HG03095 (cell line): ENCODE data around the gene PALLD.
"Not testable (repeated sequence)": the region's sequence is repeated elsewhere in the genome, so short reads cannot be mapped to it uniquely, and the experiment has no call there.

Source experiments
- ATAC-seq: cut with Tn5 transposase; IDR thresholded peaks from one replicate; pipeline ENCODE4 v1.9.1; 2021; ENCODE audit warnings: moderate library complexity; ENCODE audit not compliant: unreplicated experiment

Gene PALLD

GRCh38 chr4:168917138-168917779 is 420.4 kb downstream of the PALLD start:
- ATAC-seq: no peak

- ATAC-seq: no peak
Measured at GRCh38 chr4:168919706-168920324, 423.0 kb downstream of the PALLD start.

- ATAC-seq: no peak
Measured at GRCh38 chr4:168920441-168921065, 423.7 kb downstream of the PALLD start.

DNA sequence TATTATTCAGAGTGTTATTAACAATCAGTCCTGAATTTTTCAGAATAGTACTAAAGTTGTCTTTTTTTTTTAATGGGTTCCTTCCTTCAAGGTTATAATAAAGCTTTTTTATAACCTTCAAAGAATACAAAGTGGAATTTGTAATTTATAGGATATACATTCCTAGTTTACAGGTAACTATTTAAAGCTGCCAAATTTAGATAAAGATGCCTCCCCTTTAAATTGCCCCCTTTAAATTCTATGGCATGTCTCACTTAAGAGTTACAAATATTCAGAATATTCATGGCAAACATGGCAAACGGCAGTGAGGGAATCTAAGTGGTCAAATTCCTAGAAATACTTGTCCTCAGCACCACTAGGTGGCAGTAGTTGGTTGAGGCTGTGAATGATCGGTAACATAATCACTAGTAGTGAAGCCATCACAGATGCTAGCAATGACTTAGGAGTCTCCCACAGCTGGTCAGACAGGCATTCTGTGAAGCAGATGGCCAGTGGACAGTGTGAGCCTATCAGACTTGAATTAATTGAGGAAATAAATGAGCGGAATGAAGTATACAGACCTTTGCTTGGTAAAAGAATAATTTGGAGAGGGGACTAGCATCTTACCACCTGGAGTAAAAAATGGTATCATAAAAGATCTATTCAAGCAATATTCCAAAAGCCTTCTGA is 426.8 kb downstream of the PALLD start:
- peak; percentile 73 for ATAC-seq

GRCh38 chr4:168924667-168925066 is 427.8 kb downstream of the PALLD start:
- ATAC-seq: no peak

GRCh38 chr4:168925789-168926490 is 429.1 kb downstream of the PALLD start:
- no peak for ATAC-seq

- no peak for ATAC-seq
Measured at GRCh38 chr4:168928346-168928745, 431.5 kb downstream of the PALLD start.

DNA sequence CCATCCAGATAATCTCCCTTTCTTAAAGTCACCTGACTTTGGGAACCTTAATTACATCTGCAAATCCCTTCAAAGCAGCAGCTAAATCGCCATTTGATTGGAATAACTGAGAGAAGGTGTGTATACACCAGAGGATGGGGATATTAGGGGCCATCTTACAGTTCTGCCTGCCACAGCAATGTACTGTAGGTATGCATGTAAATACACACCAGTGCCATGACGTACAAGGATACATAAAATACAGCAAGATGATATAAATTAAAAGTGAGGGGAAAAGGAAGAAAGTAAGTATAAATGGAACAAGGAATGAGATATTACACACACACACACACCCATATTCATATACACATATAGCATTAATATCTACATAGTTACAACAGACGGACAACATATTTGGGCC is 432.0 kb downstream of the PALLD start:
- no peak for ATAC-seq

DNA sequence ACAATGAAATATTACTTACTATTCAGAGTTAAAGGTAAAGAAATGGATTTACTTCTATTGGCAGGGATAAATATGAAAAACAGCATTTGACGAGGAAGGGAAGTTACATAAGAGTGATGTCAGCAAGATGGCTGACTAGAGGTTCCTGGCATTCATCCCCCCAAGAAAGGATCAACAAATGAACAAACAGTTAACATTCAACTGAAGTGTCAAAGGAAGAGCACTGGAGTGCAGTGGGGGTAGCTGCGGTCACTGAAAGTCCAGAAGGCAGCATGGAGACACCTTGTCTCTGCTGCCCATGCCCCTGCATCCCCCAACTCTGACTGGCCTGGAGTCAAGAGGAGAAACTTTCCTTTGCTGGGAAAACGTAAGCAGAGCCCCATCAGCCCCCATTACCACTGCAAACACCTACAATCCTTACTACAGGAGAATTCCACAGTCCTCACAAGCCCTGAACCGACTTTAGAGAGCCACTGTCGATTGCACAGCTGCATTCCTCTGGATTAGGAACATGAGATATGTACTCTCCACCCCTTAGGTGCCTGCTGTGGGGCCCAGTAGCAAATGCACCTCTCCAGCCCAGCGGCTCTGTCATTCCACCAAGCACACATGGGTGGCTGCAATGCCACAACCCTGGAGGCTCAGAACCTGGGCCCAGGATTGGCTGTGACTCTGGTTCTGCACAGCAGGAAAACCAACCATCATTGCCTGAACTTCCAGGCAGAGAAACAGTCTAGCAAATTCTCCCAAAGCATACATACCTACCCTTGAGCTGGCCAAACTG is 433.8 kb downstream of the PALLD start:
- no peak for ATAC-seq

DNA sequence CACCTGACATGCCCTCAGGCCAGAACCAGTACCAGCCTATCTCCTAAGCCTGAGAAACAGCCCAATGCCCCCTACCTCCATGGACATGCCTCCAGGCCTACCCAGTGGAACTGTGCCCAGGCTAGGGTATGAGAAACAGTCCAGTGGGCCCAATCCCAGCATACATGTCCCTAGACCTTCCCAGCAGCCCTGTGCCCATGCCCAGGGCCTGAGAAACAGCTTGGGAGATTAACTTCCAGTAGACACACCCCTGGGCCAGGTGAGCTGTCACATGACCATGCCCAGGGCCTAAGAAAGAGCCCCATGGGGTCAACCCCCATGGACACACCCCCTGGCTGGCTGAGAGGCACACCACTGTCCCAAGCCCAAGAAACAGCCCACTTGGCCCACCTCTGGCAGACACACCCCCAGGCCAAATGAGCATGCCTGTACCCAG is 434.4 kb downstream of the PALLD start:
- no peak for ATAC-seq

DNA sequence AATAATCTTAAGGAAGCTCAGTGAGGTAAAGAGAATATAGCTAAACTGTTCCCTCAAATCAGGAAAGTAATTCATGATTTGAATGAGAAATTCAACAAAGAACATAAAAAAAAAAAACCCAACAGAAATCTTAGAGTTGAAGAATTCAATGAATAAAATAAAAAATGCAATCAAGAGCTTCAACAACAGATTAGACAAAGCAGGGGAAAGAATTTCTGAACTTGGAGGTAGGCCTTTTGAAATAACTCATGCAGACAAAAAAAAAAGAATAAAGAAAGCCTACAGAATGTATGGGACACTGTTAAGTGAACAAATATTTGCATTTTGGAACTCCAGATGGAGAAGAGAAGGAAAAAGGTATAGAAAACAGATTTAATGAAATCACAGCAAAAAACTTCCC is 435.3 kb downstream of the PALLD start:
- ATAC-seq: no peak

DNA sequence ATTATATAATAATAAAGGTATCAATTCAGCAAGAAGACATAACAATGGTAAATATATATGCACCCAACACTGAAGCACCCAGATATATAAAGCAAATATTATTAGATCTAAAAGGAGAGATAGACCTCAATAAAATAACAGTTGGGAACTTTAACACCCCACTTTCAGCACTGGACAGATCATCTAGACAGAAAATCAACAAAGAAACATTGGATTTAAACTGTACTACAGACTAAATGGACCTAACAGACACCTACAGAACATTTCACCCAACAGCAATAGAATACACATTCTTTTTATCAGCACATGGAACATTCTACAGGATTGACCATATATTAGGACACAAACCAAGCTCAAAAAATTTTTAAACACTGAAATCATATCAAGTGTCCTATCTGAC is 436.6 kb downstream of the PALLD start:
- no peak for ATAC-seq

- not testable (repeated sequence) for ATAC-seq
Measured at GRCh38 chr4:168937473-168937872, 440.6 kb downstream of the PALLD start.

DNA sequence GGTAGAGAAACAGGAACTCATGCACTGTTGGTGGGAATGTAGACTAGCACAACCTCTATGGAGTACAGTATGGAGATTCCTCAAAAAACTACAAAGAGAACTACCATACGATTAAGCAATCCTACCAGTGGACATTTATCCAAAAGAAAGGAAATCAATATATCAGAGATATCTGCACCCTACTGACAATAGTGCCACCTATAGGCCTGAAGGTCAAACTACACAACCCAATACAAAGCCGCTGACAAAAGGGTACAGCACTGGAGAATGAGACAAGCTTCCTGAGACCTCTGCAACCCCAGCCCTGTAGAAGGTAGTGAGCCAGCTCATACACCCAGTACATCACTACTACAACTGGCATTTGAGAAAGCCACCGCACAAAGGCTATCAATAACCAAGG is 446.1 kb downstream of the PALLD start:
- ATAC-seq: no peak

GRCh38 chr4:168945291-168945690 is 448.4 kb downstream of the PALLD start:
- ATAC-seq: no peak

DNA sequence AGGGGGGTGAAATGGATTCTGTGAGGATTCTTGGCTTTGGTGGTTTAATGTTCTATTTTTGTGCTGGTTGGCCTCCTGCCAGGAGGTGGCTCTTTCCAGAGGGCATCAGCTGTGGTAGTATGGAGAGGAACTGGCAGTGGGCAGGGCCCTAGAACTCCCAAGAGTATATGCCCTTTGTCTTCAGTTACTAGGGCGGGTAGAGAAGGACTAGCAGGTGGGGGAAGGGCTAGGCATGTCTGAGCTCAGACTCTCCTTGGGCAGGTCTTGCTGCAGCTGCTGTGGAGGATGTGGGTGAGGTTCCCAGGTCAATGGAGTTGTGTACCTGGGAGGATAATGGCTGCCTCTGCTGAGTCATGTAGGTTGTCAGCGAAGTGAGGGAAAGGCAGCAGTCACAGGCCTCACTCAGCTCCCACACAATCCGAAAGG is 456.0 kb downstream of the PALLD start:
- ATAC-seq: not testable (repeated sequence)

GRCh38 chr4:168955674-168956073 is 458.8 kb downstream of the PALLD start:
- ATAC-seq: no peak

- no peak for ATAC-seq
Measured at GRCh38 chr4:168960716-168961115, 463.9 kb downstream of the PALLD start.

GRCh38 chr4:168972596-168972995 is 475.7 kb downstream of the PALLD start:
- ATAC-seq: no peak
